ENCODE data around the gene RAD51B. TPM values are rescaled to one million over a fixed set of nuclear protein-coding genes. Genes with fewer than 3 reads are reported as not detected.

The RAD51B gene
- total and polyA plus RNA-seq, 2 of the 13 experiments (the other 11 are each of a cell fraction or from before 2014, with no cell fraction given), result 7.0 to 9.5 TPM

- no peak for TF ChIP-seq ZNF513 (CRISPR knock-in tag; conservative IDR thresholded peaks at IDR 0.05)
- TF ChIP-seq SKIL (CRISPR knock-in tag; IDR thresholded peaks at IDR 0.05; ENCODE audit: borderline replicate concordance), result peak; percentile 98
- peak; percentile 89 for TF ChIP-seq BCL6 (CRISPR knock-in tag; IDR thresholded peaks at IDR 0.05)
- peak; percentile 85 for TF ChIP-seq PHF21A (CRISPR knock-in tag; IDR thresholded peaks at IDR 0.05)
- peak; percentile 80 for TF ChIP-seq HIVEP1 (CRISPR knock-in tag; IDR thresholded peaks at IDR 0.05)
- TF ChIP-seq ZMYM3 (CRISPR knock-in tag; IDR thresholded peaks at IDR 0.05), result peak; percentile 60; the same call in 1 of the 2 replicates
- TF ChIP-seq LCORL (IDR thresholded peaks at IDR 0.05), result 0 out of 2 replicates have a peak, but pooled peaks have one; percentile 35
- TF ChIP-seq LCORL (CRISPR knock-in tag; IDR thresholded peaks at IDR 0.05), result peak; percentile 60; the same call in 1 of the 2 replicates
- TF ChIP-seq ZNF143 (CRISPR knock-in tag; IDR thresholded peaks at IDR 0.05), result peak; percentile 12; the same call in 1 of the 2 replicates
- TF ChIP-seq TBX3 (IDR thresholded peaks at IDR 0.05; ENCODE audit: borderline replicate concordance), result 0 out of 2 replicates have a peak, but pooled peaks have one; percentile 36
- peak; percentile 84 for TF ChIP-seq ERF (CRISPR knock-in tag; IDR thresholded peaks at IDR 0.05)
- TF ChIP-seq TEAD2 (CRISPR knock-in tag; IDR thresholded peaks at IDR 0.05), result no peak
- TF ChIP-seq FOXA1 (IDR thresholded peaks at IDR 0.05), result no peak
- peak; percentile 52; the same call in 1 of the 2 replicates for TF ChIP-seq FOXA1 (CRISPR knock-in tag; IDR thresholded peaks at IDR 0.05)
- TF ChIP-seq FOXA3 (CRISPR knock-in tag; IDR thresholded peaks at IDR 0.05), result peak; percentile 78
- no peak for TF ChIP-seq HDAC6 (IDR thresholded peaks at IDR 0.05; ENCODE audit: low read depth, low read length)
- peak; percentile 68; the same call in 1 of the 2 replicates for TF ChIP-seq GFI1 (CRISPR knock-in tag; IDR thresholded peaks at IDR 0.05; ENCODE audit: borderline replicate concordance)
- TF ChIP-seq ELF1 (CRISPR knock-in tag; IDR thresholded peaks at IDR 0.05), result peak; percentile 56
- no peak for TF ChIP-seq BRF2 (CRISPR knock-in tag; IDR thresholded peaks at IDR 0.05)
- TF ChIP-seq SKI (IDR thresholded peaks at IDR 0.05; ENCODE audit: partially characterized antibody), result peak; percentile 98
- TF ChIP-seq ZNF441 (CRISPR knock-in tag; IDR thresholded peaks at IDR 0.05; ENCODE audit: borderline replicate concordance), result 0 out of 2 replicates have a peak, but pooled peaks have one; percentile 13
- peak; percentile 56; the same call in 1 of the 2 replicates for TF ChIP-seq DRAP1 (CRISPR knock-in tag; IDR thresholded peaks at IDR 0.05)
- TF ChIP-seq KDM4B (CRISPR knock-in tag; IDR thresholded peaks at IDR 0.05), result peak; percentile 62; the same call in 1 of the 2 replicates
- TF ChIP-seq YY1 (IDR thresholded peaks at IDR 0.05; ENCODE audit: insufficient read depth, insufficient replicate concordance, low read depth, low read length), result no peak
- peak; percentile 52; the same call in 1 of the 2 replicates for TF ChIP-seq NFE2 (CRISPR knock-in tag; IDR thresholded peaks at IDR 0.05)
- TF ChIP-seq GATAD2A (CRISPR knock-in tag; IDR thresholded peaks at IDR 0.05), result peak; percentile 92
- TF ChIP-seq SALL1 (CRISPR knock-in tag; IDR thresholded peaks at IDR 0.05), result peak; percentile 92
- peak; percentile 71; the same call in 1 of the 2 replicates for TF ChIP-seq ZNF878 (CRISPR knock-in tag; IDR thresholded peaks at IDR 0.05)
- peak; percentile 82 for TF ChIP-seq NR2F2 (IDR thresholded peaks at IDR 0.05; ENCODE audit: borderline replicate concordance, low read depth)
Observed at GRCh38 chr14:68458840-68459469, 639.4 kb downstream of the RAD51B start (continued).

Measured in HepG2 (cell line).